HG03108 (cell line): ENCODE measurements around the gene CEBPE.

Experiments
- ATAC-seq: cut with Tn5 transposase; IDR thresholded peaks from one replicate; pipeline ENCODE4 v1.9.1; 2021; ENCODE audit warnings: moderate library complexity; ENCODE audit not compliant: unreplicated experiment

CEBPE gene

GRCh38 chr14:23118506-23119362 is at the start of gene CEBPE:
TSS of gene CEBPE (minus strand) at chr14:23119255. CDS start at chr14:23119091, 164 bp downstream.
- no peak for ATAC-seq

GRCh38 chr14:23168246-23168645 is 49.2 kb upstream of the CEBPE start:
- ATAC-seq: no peak

GRCh38 chr14:23167116-23167847 is 48.2 kb upstream of the CEBPE start:
- no peak for ATAC-seq

GRCh38 chr14:23164949-23165348 is 45.9 kb upstream of the CEBPE start:
- no peak for ATAC-seq

GRCh38 chr14:23164250-23164649 is 45.2 kb upstream of the CEBPE start:
- ATAC-seq: no peak

- ATAC-seq: no peak
Observed at GRCh38 chr14:23163830-23164229, 44.8 kb upstream of the CEBPE start.

GRCh38 chr14:23162800-23163199 is 43.7 kb upstream of the CEBPE start:
- ATAC-seq: no peak

- ATAC-seq: no peak
Observed at GRCh38 chr14:23162005-23162404, 43.0 kb upstream of the CEBPE start.

- no peak for ATAC-seq
Observed at GRCh38 chr14:23160924-23161522, 42.0 kb upstream of the CEBPE start.

- ATAC-seq: no peak
Observed at GRCh38 chr14:23159532-23159931, 40.5 kb upstream of the CEBPE start.

GRCh38 chr14:23158779-23159178 is 39.7 kb upstream of the CEBPE start:
- no peak for ATAC-seq

GRCh38 chr14:23154964-23155587 is 36.0 kb upstream of the CEBPE start:
- no peak for ATAC-seq

GRCh38 chr14:23153851-23154796 is 35.1 kb upstream of the CEBPE start:
- ATAC-seq: no peak

- ATAC-seq: no peak
Observed at GRCh38 chr14:23151342-23151741, 32.3 kb upstream of the CEBPE start.

GRCh38 chr14:23149745-23150144 is 30.7 kb upstream of the CEBPE start:
- no peak for ATAC-seq

- ATAC-seq: no peak
Observed at GRCh38 chr14:23148591-23149249, 29.7 kb upstream of the CEBPE start.

- ATAC-seq: no peak
Observed at GRCh38 chr14:23147676-23148075, 28.6 kb upstream of the CEBPE start.

GRCh38 chr14:23146980-23147379 is 27.9 kb upstream of the CEBPE start:
- ATAC-seq: no peak

- no peak for ATAC-seq
Observed at GRCh38 chr14:23146351-23146910, 27.4 kb upstream of the CEBPE start.
